Measurements from ENCODE around the gene RBP5. TPM values are rescaled to one million over a fixed set of nuclear protein-coding genes. Genes with fewer than 3 reads are reported as not detected.

Gene RBP5
- total and polyA plus RNA-seq, 9 of the 15 experiments (the other 6 are each of a cell fraction or from before 2014, with no cell fraction given): 8.6 to 22.5 (median 11.4) TPM

DNA sequence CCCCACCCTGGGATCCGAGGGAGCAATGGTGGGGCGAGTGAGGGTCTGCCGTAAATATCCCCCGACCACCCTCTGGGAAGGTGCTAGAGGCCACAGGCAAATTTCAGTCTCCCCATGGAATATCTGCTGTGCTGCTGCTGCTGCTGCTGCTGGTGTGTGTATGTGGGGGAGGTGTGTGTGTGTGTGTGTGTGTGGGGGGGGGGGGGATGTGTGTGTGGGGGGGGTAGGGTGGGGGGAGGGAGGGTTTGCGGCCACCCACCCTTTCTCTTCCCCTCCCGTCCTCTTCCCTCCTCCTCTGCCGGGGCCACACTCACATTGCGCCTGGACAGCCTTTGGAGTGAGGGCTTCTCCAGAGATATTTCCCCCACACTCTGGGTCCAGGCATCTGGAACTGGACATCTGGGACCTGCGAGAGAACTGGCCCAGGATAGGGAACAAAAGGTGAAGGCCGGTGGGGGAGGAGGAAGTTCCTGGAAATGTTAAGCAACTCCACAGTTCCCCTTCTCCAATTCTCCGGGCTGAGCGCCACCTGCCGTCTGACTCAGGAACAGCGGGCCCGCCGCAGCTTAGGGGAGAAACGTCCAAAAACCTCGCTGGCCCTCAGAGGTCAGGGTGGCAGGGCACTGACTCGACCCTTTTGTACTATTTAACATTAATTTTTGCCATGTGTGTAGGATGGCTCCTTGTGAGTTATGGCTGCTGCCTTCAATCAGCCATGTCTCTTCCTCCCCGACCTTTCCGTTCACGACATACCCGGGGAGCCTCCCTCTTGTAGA lies 19.7 kb downstream of the RBP5 start, which contains the start of gene C1RL (continued):
- TF ChIP-seq, protein P1, sequence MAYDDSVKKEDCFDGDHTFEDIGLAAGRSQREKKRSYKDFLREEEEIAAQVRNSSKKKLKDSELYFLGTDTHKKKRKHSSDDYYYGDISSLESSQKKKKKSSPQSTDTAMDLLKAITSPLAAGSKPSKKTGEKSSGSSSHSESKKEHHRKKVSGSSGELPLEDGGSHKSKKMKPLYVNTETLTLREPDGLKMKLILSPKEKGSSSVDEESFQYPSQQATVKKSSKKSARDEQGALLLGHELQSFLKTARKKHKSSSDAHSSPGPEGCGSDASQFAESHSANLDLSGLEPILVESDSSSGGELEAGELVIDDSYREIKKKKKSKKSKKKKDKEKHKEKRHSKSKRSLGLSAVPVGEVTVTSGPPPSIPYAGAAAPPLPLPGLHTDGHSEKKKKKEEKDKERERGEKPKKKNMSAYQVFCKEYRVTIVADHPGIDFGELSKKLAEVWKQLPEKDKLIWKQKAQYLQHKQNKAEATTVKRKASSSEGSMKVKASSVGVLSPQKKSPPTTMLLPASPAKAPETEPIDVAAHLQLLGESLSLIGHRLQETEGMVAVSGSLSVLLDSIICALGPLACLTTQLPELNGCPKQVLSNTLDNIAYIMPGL (CRISPR knock-in tag; IDR thresholded peaks at IDR 0.05): no peak
- TF ChIP-seq SOX6 (IDR thresholded peaks at IDR 0.05) (0 out of 2 replicates have a peak, but pooled peaks have one; percentile 47), TARDBP (IDR thresholded peaks at IDR 0.05) (peak; percentile 36; the same call in 1 of the 2 replicates), MBD2 (IDR thresholded peaks at IDR 0.05; ENCODE audit: borderline replicate concordance, low read depth) (peak; percentile 58; the same call in 1 of the 2 replicates), CHCHD3 (CRISPR knock-in tag; IDR thresholded peaks at IDR 0.05) (no peak), ATF7 (IDR thresholded peaks at IDR 0.05) (0 out of 2 replicates have a peak, but pooled peaks have one; percentile 12), ERF (CRISPR knock-in tag; IDR thresholded peaks at IDR 0.05) (0 out of 2 replicates have a peak, but pooled peaks have one; percentile 24), NONO (IDR thresholded peaks at IDR 0.05; ENCODE audit: low read depth in 2 of 2, low read length in 1 of 2) (0 out of 4 replicates have a peak, but pooled peaks of 1 of the 2 experiments have one; percentile 30), TAF1 (IDR thresholded peaks at IDR 0.05; ENCODE audit: control insufficient read depth, extremely low read depth, insufficient read depth, low read length, severe bottlenecking) (peak; percentile 54), ARNT (IDR thresholded peaks at IDR 0.05) (peak in 1 of 2 experiments; percentile 68; a peak in 1 of 4 replicates), GATAD2B (IDR thresholded peaks at IDR 0.05; ENCODE audit: borderline replicate concordance) (peak; percentile 22; the same call in 1 of the 2 replicates), ZBTB7A (IDR thresholded peaks at IDR 0.05; ENCODE audit: borderline replicate concordance, control insufficient read depth, low read depth, low read length) (peak; percentile 32; the same call in 1 of the 2 replicates), EP400 (IDR thresholded peaks at IDR 0.05) (peak; percentile 53; the same call in 1 of the 2 replicates), RAD21 (CRISPR knock-in tag; conservative IDR thresholded peaks at IDR 0.05 in 1 of 2, IDR thresholded peaks at IDR 0.05 in 1 of 2) (peak; percentile 63 to 73), ZKSCAN1 (IDR thresholded peaks at IDR 0.05; ENCODE audit: low read depth, low read length) (no peak), ATF1 (CRISPR knock-in tag; IDR thresholded peaks at IDR 0.05) (no peak), ATF1 (tag; IDR thresholded peaks at IDR 0.05) (no peak), TRIM24 (IDR thresholded peaks at IDR 0.05) (peak; percentile 25 to 39; a peak in 1 of 4 replicates), BRD9 (IDR thresholded peaks at IDR 0.05; ENCODE audit: low read depth, partially characterized antibody) (peak; percentile 48), RCOR1 (IDR thresholded peaks at IDR 0.05; ENCODE audit: borderline replicate concordance in 1 of 2, low read depth in 2 of 2, low read length in 2 of 2) (peak in 1 of 2 experiments; percentile 81; a peak in 2 of 4 replicates), STAG1 (CRISPR knock-in tag; IDR thresholded peaks at IDR 0.05; ENCODE audit: borderline replicate concordance) (no peak), MEF2D (tag; conservative IDR thresholded peaks at IDR 0.05; ENCODE audit: low read depth) (no peak), CBX1 (IDR thresholded peaks at IDR 0.05; ENCODE audit: low read depth) (no peak)
- TF ChIP-seq, protein P2, sequence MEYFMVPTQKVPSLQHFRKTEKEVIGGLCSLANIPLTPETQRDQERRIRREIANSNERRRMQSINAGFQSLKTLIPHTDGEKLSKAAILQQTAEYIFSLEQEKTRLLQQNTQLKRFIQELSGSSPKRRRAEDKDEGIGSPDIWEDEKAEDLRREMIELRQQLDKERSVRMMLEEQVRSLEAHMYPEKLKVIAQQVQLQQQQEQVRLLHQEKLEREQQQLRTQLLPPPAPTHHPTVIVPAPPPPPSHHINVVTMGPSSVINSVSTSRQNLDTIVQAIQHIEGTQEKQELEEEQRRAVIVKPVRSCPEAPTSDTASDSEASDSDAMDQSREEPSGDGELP (CRISPR knock-in tag; IDR thresholded peaks at IDR 0.05; ENCODE audit: borderline replicate concordance): peak; percentile 47; the same call in 1 of the 2 replicates
- TF ChIP-seq, protein P3, sequence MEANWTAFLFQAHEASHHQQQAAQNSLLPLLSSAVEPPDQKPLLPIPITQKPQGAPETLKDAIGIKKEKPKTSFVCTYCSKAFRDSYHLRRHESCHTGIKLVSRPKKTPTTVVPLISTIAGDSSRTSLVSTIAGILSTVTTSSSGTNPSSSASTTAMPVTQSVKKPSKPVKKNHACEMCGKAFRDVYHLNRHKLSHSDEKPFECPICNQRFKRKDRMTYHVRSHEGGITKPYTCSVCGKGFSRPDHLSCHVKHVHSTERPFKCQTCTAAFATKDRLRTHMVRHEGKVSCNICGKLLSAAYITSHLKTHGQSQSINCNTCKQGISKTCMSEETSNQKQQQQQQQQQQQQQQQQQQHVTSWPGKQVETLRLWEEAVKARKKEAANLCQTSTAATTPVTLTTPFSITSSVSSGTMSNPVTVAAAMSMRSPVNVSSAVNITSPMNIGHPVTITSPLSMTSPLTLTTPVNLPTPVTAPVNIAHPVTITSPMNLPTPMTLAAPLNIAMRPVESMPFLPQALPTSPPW (CRISPR knock-in tag; IDR thresholded peaks at IDR 0.05): peak; percentile 91
